DLD1 (cell line): ENCODE measurements around the gene STX16.
"Not testable (repeated sequence)": the region's sequence is repeated elsewhere in the genome, so short reads cannot be mapped to it uniquely, and the experiment has no call there.

ENCODE experiments used
- in situ Hi-C: cut with HindIII; loops from 2 replicates; pipeline ENCODE4 v1.10.0; 2017; ENCODE audit warnings: low sequenced_read_pairs

STX16 gene

DNA sequence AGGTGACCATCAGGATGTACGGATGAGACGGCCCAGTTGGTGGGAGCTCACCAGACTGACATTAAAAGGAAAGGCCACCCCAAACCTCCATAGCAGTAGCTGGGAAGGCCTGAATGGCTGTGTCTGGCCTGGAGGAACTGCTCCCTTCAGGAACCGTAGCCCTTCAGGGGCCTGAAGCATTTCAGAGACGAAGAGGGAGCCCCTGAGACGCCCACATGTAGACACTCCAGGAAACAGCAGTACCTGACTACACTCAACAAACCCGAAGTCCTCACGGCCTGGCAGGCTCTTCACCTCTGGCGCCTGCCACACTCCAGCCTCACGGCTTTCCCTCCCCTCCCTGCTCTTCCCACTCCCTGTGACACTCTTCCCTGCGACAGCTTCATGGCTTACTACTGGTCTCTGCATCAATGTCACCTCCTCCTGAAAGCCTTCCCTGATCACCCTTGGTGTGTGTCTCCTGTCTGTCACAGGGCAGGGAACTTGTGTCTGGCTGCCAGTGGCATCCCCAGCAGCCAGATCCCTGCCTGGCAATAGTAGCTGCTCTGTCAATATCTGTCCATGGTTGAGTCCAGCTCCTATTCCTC lies 14.6 kb upstream of the STX16 start:
- in situ Hi-C loops, result no loop called here

DNA sequence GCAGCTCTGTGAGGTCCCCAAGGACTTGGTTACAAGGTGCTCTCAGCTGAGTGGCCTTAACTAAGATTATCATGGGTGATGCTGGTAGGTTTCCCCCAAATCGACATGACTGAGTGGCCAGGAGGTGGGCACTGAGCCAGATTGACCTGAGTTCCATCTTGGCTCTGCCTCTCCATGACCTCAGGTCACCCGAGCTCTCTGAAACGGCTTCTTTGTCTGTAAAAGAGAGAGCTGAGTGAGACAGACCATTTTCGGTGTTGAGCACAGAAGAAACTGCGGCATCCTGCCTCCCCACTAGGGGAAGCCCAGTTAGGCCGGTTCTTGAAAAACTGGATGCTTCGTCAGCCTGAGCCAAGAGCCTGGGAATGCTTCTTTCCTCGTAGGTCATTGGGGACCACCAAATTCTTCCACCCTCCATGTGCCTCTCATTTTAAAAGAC lies 14.1 kb upstream of the STX16 start:
- in situ Hi-C loops, result no loop called here

DNA sequence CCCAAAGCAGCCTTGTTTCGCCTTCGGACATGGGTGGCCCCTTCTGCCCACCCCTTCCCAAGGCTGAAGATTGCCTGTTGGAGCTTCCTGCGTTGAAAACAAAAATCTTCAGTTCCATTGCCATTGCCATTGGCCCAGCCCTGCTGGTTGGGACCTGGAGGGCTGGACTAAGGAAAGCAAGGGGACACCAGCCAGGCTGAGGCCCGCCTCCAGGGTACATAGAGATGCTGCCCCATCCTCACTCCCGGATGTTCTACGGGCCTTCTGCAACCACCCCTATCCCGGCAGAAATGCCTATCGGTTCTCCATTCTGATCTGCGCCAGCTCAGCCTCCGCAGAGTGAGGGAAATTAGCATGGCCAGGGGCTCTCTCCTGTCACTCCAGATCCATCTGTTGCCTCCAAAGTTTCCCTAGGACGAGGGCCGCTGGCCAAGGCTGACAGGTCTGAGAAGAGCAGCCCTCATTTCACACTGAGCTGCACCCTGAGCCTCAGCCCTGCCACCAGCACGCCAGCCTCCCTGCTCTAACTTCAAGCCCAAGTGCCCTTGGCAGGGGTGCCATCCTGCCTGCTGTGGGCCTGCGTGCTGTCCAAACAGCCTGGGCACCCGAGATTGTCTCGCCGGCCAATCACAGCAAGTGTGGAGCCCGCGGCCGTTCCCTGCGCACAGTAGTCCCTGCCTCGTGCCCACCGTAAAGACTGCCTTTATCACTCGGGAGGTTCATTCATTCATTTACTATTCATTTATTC lies 13.4 kb upstream of the STX16 start:
- in situ Hi-C loops, result no loop called here

DNA sequence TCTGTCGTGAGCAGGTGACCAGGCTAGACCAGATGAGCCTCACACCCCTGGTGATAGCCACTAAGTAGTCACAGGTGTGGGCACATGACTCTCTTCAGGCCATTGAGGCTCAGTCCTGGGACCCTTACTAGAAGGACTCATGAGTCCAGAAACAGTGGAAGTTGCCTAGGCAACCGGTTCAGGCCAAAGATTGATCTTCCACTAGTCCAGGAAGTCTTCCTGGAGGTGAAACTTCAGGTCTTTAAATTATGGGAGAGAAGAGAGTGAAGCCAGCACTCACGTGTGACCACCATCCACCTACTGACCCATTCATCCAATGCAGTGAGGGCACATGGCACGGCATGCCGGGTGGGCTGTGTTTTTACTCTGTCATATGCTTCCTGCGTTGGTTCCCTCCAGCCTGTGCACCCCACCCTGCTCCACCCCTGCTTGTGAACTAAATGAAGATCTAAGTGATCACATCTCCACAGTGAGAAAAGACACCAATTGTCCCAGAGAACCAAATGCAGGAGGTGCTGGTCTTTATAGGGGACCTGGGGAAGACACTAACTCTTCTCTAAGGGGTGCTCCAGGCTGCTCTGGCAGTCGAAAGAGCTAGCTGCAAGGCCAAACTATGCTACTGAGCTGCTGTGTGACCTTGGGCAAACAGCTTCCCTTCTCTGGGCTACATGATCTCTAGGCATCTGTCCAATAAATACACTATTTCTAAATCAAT lies 12.5 kb upstream of the STX16 start:
- in situ Hi-C loops, result no loop called here

DNA sequence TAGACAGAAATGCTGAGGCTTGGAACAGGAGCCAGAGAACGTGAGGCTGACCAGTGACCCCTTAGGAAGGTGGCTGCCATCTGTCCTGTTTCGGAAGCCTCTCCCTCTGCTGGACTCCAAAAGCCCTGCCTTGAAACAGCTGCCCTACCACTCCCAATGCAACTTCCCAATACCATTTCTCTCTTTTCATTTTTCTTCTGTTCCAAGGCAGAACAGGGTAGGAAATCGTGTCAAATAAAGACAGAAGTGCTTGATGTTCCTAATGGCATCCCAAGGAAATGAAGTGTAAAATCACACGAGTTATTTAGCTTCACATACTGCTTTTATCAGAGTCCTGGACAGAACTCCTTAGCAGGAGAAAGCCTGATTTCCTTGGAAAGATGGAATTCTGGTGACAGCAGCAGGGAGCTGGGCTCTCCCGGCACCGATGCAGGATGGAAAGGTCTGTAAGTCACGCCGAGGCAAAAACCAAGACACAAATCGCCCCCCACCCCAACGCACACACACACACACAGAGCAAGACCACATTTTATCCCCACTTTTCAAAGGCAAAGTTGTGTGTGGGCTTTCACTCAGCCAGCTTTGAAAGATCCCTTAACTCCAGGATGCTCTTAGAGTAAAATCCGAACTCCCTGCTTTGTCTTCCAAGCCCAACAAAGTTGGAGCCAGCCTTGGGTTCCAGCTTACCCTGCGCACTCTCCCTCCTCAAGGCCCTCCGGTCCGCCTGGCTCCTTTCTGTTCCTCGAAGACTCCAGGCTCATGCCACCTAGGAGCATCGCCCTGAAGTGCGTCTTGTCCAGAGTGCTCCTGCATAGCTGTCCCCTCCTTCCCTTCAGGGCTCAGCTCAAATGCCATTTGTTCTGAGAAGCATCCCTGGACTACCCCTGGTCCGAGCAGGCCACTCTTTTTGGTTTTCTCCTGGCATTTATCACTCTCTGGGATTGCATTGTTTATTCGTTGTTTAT lies 11.6 kb upstream of the STX16 start:
- in situ Hi-C loops, result no loop called here

DNA sequence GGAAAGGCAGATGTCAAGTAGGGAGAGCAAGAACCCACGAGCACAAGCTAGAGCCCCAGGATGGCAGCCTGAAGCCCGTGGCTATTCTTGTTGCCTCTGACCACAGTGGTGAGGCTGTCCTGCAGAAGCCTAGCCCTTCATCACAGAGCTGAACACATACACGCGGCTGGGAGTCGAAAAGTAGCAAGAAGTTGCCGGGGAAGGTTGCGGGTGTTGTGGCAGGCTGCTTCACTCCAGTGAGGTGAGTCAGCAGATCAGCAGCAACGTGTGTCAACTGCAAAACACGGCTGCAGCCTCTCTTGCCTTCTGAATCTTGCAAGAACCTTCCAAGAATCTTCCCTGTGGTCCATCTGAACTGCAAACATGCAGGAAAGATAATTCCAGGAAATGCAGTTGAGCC lies 10.6 kb upstream of the STX16 start:
- in situ Hi-C loops, result no loop called here

DNA sequence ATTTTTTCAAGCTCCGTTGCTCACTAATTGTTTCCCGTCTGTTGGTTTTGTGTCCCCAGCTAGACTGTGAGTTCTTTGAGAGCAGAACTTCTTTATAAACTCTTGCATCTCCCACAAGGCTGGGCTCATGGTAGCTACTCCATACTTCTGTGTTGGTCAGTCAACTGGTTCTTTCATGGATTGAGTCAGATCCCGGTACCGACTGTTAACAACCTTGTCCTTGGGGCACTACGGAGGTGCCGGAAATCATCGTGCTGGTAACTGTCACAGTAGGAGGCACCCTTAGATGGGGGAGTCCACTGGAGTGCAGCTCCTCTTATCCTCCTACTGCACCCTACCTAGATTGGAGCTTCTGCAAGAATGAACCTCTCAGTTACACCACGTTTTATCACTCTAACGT lies 8.6 kb upstream of the STX16 start:
- in situ Hi-C loops, result no loop called here

DNA sequence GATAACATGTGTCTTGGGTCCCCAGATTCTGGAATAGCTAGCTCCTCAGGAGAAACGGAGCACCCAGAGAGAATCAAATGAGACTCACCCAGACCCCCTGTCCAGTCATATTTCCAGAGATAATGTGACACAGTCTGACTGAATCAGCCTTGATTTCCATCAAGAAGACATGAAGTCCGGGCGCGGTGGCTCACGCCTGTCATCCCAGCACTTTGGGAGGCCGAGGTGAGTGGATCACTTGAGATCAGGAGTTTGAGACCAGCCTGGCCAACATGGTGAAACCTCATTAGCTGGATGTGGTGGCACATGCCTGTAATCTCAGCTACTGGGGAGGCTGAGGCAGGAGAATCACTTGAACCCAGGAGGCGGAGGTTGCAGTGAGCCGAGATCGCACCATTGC lies 8.2 kb upstream of the STX16 start:
- in situ Hi-C loops, result not testable (repeated sequence)

DNA sequence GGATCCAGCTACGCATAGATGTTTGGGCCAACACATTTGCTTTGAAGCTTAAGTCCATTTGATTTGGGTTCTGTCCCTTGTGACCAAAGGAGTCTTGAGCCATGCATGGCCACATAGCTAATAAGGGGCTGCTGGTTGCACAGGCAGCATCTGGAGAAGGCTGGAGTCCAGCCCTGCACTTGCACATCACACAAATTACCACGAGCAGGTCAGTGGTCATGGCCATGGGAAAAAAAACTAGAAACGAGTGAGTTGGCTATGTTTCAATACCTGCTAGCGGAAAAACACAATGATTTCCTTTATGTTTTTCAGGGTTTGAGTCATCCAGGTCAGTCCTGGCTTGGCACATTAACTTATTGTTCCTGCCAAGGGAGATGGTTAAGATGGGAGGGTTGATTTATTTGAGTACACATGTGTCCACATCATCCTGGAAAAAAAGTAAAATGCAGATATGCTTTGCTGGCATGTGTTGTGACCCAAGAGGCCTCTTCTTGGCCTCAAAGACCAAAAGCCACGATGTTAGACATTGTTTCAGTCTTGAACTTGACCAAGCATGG lies 5.6 kb upstream of the STX16 start:
- in situ Hi-C loops, result no loop called here

DNA sequence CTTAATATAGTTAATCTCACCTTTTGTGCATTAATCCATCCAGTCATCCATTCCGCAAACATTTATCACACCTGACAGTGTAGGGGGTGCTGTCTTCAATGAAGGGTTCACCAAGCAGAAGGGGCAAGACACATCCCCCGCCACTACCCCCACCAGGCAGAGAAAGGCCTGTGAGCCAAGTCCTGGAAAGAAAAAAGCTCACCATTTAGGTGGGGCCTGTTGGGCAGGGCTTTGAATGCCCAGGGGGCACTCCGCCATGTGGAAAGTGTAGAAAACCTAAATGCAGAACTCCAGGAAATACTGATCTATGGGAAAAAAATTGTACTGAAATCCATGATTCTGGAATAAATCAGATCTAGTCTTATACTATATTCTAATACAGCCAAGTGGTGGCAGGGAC lies 4.8 kb upstream of the STX16 start:
- in situ Hi-C loops, result no loop called here

DNA sequence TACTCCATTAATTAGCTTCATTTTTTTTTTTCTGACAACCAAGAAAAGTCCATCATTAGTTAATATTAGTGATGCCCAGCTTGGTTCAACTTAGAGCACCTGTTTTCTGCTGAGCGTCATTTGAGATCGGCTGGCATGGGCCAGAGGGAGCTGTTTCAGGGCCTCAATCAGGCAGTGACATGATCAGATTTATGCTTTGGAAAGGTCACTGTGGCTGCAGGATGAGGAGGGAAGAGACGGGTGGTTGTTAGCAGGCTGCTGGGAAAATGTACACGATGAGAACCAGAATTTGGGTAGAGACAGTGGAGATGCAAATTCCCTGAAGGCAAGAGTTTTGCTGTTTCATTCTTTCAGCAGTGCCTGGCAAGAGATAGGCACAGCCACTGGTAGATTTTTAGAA lies 4.4 kb upstream of the STX16 start:
- in situ Hi-C loops, result no loop called here

DNA sequence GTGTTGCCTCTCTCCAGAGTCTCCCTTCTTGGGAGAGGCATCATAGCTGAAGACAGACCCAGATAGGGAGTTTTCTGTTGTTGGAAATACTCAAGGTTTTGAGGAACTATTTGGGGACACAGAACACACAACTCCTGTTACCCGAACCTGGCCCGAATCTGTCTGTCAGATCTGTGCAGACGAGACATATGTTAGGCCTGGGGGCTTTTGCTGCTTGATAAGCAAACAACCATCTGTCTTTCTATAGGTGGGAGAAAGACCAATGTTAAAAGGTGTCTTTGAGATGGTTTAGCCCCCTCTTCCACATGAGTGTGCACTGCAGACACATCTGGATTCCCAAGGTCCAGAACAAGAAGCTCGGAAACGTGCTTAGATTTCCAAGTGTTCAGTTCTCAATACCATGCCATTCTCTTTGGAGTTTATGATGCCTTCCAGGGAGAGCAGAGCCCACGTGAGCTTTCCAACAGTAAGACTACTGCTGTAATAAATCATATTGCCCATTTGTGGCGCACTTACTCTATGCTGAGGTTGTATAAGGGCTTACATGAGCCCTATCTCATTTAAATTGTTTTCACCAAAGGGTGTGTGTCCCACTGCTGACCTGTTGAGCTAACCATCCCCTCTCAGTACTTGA lies 3.8 kb upstream of the STX16 start:
- in situ Hi-C loops, result no loop called here

DNA sequence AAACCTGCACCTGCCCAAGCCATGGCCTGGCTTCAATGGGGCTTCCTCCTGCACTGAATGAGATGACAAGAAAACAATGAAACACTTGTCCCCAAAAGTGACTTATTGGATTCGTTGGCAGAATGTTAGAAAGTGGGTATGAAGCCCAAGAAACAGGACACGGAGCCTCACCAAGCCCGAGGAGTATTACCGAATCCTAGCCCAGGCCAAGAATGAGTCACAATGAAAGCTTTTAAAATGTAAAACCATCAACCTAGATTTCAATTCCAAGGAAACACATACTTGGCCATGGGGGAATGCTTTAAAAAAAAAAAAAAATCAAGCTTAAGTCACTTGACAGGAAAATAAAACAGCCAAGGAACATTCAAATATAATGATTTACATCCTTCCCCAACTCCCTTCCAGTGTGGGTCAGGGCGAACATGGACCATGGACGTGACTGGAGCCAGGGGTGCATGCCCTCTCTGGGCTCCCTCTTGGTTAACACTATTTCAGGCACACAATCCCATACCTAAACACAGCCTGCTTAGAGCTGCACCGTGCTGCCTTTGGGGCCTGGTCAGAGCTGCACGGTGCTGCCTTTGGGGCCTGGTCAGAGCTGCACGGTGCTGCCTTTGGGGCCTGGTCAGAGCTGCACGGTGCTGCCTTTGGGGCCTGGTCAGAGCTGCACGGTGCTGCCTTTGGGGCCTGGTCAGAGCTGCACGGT lies 3.1 kb upstream of the STX16 start:
- in situ Hi-C loops, result no loop called here

DNA sequence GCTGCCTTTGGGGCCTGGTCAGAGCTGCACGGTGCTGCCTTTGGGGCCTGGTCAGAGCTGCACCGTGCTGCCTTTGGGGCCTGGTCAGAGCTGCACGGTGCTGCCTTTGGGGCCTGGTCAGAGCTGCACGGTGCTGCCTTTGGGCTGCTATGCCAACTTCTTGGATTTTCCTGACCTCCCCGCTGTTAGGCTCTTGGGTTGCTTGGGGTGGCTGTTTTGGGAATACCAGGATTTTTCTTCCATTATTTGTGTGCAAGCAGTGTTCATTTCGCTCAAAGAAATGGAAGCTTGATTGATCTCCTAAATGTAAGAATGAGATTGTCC lies 2.6 kb upstream of the STX16 start:
- in situ Hi-C loops, result not testable (repeated sequence)

DNA sequence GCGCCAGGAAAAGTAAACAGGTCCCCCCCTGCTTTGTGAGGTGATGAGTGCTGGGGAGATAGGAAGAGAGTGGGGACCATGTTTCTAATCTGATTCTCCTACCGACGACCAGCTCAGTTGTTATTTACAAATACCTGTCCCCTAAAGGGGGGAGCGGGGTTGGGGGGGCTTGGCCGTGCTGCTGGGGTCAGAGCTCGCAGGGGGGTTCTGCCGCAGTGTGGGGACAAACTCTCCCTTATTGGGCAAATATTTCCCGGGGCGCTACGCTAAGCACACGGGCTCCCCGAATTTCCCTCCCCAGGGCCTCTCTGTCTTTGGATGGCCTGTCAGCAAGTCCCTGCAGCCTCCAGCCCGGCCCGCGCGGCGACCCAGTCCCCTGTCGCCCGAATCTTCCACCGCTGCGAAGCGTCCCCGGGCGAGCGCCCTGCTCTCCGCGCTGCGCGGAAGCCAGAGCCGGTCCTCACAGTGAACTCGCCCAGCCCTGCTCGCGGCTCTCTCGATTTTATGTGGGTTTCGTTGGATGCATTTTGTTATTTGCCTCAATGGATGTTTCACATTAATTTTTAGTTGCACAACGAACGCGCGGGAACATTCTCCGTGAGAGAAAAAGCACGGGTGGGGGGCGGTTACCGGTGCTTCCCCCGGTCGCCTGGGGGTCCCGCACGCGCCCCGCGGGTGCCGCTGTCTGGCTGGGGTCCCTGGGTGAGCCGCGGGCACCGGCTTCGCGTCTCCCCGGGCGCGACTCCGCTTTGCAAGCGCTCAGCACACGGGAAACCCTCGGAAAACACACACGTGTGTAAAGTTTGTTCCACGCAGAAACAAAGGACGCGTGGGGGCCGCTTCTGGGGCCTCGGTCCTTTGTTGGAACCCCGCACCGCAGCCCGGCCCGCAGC lies 1.5 kb upstream of the STX16 start:
- in situ Hi-C loops, result no loop called here

DNA sequence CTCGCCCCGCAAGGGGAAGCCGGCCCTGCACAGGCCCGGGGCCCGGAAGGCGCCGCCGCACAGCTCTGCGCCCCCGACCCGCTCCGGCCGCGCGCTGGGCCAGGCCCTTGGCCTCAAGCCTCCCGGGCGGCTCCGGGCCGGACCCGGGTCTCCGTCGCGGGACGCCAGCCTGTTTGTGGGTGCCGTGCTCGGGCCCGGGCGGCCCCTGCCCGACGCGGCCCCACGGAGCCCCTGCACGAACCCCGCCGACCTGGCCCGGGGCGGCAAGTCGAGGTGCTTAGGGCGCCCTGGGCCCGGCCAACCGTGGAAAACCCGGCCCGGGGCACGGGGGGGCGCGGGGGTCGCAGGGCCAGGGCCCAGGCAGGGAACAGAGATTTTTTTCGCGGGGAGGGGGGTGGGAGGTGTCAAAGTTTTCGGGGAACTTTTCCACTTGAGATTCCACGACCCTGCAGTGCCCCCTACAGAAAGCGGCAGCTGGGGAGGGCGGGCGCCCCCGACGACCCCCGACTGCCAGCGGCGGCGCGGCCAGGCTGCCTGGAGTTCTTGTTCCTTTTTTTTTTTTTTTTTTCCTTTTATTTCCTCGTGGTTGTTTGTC lies 805 bp upstream of the STX16 start:
- in situ Hi-C loops, result no loop called here

DNA sequence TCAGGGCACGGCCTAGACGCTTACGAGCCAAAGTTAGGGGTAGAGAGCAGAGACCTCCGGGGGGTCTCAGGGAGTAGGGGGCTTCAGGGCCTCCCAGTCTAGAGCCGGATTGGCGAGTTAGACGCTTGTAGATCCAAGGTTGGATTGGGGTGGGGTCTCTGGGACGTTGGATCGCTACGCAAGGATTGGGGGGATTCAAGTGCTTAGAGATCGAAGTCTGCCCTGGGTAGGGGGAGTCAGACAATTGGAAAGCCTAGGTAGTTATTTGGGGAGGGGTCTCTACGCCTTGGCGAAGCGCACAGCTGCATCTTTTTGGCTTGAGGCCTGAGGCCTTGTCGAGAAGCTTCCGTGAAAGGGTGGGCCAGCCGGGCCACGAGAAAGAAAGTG lies 469 bp downstream of the STX16 start:
- in situ Hi-C loops, result no loop called here

DNA sequence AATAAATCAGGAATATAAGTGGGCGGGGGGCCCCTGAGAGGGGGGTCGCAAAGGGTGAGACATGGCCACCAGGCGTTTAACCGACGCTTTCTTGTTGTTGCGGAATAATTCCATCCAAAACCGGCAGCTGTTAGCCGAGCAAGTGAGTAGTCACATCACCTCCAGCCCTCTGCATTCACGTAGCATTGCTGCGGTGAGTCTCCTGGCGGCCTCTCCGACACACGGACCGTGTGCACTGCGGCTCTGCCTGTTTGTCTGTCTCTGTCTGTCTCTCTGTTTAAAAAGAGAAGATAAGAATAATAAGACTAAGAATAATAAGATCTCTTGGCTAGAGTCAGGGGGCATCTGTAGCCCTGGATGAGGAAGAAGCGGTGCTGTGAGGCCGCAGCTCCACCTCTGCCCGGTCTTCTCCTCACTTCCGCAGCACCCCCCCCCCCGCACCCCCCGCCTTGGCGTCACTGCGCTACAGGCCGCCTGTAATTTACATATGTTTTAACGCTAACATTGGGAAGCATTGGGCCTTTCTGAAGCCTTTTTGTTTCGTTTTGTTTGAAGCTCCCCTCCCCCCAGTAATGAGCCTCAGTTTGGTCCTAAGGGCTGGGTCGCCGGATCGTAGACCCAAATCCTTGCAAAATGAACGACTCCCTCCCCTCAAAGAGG lies 993 bp downstream of the STX16 start:
- in situ Hi-C loops, result no loop called here
